NCI-H2227 (cell line): Measurements from ENCODE around the gene PHC2.
"Not testable (repeated sequence)": the region's sequence is repeated elsewhere in the genome, so short reads cannot be mapped to it uniquely, and the experiment has no call there.

Experiments
- DNase-seq: peaks from one replicate; lab custom pipeline; 2025; ENCODE audit not compliant: unreplicated experiment; lab: John Stamatoyannopoulos, UW

The PHC2 gene

GRCh38 chr1:33297911-33298622, 132.8 kb downstream of the PHC2 start:
- no peak for DNase-seq

GRCh38 chr1:33296824-33297223, 134.1 kb downstream of the PHC2 start:
- DNase-seq, result no peak

- no peak for DNase-seq
Measured at GRCh38 chr1:33296082-33296458, 134.8 kb downstream of the PHC2 start.

- peak; percentile 89 for DNase-seq
Measured at GRCh38 chr1:33295450-33296081, 135.3 kb downstream of the PHC2 start.

GRCh38 chr1:33295023-33295422, 135.9 kb downstream of the PHC2 start:
- DNase-seq, result no peak

- no peak for DNase-seq
Measured at GRCh38 chr1:33294071-33295010, 136.6 kb downstream of the PHC2 start.

GRCh38 chr1:33292726-33293340, 138.1 kb downstream of the PHC2 start:
- no peak for DNase-seq

- DNase-seq, result not testable (repeated sequence)
Measured at GRCh38 chr1:33290615-33291014, 140.3 kb downstream of the PHC2 start.

GRCh38 chr1:33289858-33290154, 141.1 kb downstream of the PHC2 start:
- no peak for DNase-seq

GRCh38 chr1:33288976-33289857, 141.7 kb downstream of the PHC2 start:
- no peak for DNase-seq

GRCh38 chr1:33287317-33287716, 143.6 kb downstream of the PHC2 start:
- DNase-seq, result no peak

GRCh38 chr1:33286451-33287185, 144.3 kb downstream of the PHC2 start:
- DNase-seq, result no peak

- DNase-seq, result no peak
Measured at GRCh38 chr1:33284049-33284448, 146.8 kb downstream of the PHC2 start.

GRCh38 chr1:33282791-33283190, 148.1 kb downstream of the PHC2 start:
- no peak for DNase-seq

GRCh38 chr1:33281554-33282303, 149.2 kb downstream of the PHC2 start:
- DNase-seq, result no peak

GRCh38 chr1:33280091-33280661, 150.7 kb downstream of the PHC2 start:
- no peak for DNase-seq

- DNase-seq, result no peak
Measured at GRCh38 chr1:33277488-33278084, 153.3 kb downstream of the PHC2 start.

- DNase-seq, result no peak
Measured at GRCh38 chr1:33276573-33277298, 154.2 kb downstream of the PHC2 start.
